GM19372 (cell line): Measurements from ENCODE around the gene ODAD3.
"Not testable (repeated sequence)": the region's sequence is repeated elsewhere in the genome, so short reads cannot be mapped to it uniquely, and the experiment has no call there.

Source experiments
- ATAC-seq: cut with Tn5 transposase; IDR thresholded peaks from one replicate; pipeline ENCODE4 v1.9.1; 2021; ENCODE audit warnings: mild to moderate bottlenecking, low read depth, moderate library complexity; ENCODE audit not compliant: unreplicated experiment

The ODAD3 gene

GRCh38 chr19:11408591-11408990, 26.3 kb downstream of the ODAD3 start:
- no peak for ATAC-seq

- not testable (repeated sequence) for ATAC-seq
Measured at GRCh38 chr19:11406703-11407236, 28.2 kb downstream of the ODAD3 start.

- no peak for ATAC-seq
Measured at GRCh38 chr19:11405846-11406643, 28.9 kb downstream of the ODAD3 start.

GRCh38 chr19:11404588-11405222, 30.2 kb downstream of the ODAD3 start:
- no peak for ATAC-seq

- ATAC-seq: no peak
Measured at GRCh38 chr19:11401808-11402543, 32.9 kb downstream of the ODAD3 start.

- ATAC-seq: no peak
Measured at GRCh38 chr19:11400798-11401197, 34.1 kb downstream of the ODAD3 start.

- no peak for ATAC-seq
Measured at GRCh38 chr19:11399667-11400066, 35.3 kb downstream of the ODAD3 start.

GRCh38 chr19:11397089-11397610, 37.8 kb downstream of the ODAD3 start:
- ATAC-seq: no peak

- ATAC-seq: no peak
Measured at GRCh38 chr19:11390933-11391680, 43.8 kb downstream of the ODAD3 start.

GRCh38 chr19:11390359-11390758, 44.6 kb downstream of the ODAD3 start:
- no peak for ATAC-seq

- ATAC-seq: no peak
Measured at GRCh38 chr19:11387162-11388034, 47.5 kb downstream of the ODAD3 start.

GRCh38 chr19:11384778-11385129, 50.2 kb downstream of the ODAD3 start:
- ATAC-seq: no peak

GRCh38 chr19:11383706-11384048, 51.2 kb downstream of the ODAD3 start:
- no peak for ATAC-seq

GRCh38 chr19:11382898-11383705, 51.8 kb downstream of the ODAD3 start:
- no peak for ATAC-seq

- ATAC-seq: peak; percentile 74
Measured at GRCh38 chr19:11380653-11381537, 54.0 kb downstream of the ODAD3 start.

GRCh38 chr19:11379857-11380350, 55.0 kb downstream of the ODAD3 start:
- ATAC-seq: no peak

- ATAC-seq: not testable (repeated sequence)
Measured at GRCh38 chr19:11379269-11379845, 55.6 kb downstream of the ODAD3 start.
